ENCODE results near the gene THYN1.

The THYN1 gene

DNA sequence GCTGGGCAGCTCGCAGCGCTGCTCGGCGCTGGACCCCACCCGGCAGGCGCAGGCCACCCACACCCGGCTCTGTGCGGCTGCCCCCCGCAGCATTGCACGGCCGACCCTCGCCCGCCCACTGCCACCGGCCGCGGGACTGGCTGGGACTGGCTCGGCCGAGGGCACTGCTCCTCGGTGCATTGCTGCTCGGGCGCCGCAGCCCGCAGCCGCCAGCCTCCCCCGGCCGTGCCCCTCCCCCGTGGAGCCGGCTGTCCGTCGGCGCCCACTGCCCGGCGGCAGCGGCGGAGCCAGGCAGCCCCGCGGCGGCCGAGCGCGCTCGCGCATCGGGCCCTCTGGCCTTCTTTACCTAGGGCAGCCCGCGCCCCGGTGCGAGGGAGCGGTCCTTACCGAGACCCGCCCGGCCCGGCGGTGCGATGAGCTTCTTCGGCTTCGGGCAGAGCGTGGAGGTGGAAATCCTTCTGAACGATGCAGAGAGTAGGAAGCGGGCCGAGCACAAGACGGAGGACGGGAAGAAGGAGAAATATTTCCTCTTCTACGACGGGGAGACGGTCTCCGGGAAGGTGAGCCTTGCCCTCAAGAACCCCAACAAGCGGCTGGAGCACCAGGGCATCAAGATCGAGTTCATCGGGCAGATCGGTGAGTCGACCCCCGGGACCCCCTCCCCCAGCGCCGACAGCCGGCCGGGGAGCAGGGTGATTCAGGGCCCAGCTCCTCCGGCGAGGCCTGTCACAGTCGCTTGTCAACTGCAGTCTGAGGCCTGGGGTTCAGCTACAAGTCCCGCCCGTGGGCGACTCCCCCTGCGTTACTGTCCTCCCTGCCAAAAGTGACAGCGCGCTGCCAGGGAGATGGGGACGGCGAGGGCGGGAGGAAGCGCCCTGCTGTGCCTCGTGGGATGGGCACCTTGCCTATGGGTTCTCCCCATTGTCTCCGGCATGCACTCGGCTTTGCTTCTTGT is 28.2 kb downstream of the THYN1 start:
- H3K27ac ChIP-seq (ENCODE audit: low read depth, low read length), result peak overlapping the region; percentile 59
- peak overlapping the region; percentile 80 to 87 for H3K9ac ChIP-seq (ENCODE audit: low read depth in 1 of 2, low read length in 2 of 2)
- H3K4me3 ChIP-seq (ENCODE audit: low read depth in 1 of 2, low read length in 2 of 2), result peak overlapping the region; percentile 94 to 99
- no peaks in the 10 kb centered on the region for H3K36me3 ChIP-seq (ENCODE audit: control insufficient read depth in 1 of 2, insufficient read depth in 2 of 2, low read length in 2 of 2)
- no peaks in the 10 kb centered on the region for H3K9me3 ChIP-seq (ENCODE audit: control insufficient read depth in 1 of 2, low read length in 2 of 2)
- H3K4me1 ChIP-seq (ENCODE audit: control insufficient read depth in 1 of 2, insufficient read depth in 2 of 2, low read length in 2 of 2), result peaks cover 26 to 35% of the 10 kb centered on the region in 2 donors
- H3K27me3 ChIP-seq (ENCODE audit: control insufficient read depth in 1 of 2, insufficient read depth in 2 of 2, low read length in 2 of 2), result no peaks in the 10 kb centered on the region

DNA sequence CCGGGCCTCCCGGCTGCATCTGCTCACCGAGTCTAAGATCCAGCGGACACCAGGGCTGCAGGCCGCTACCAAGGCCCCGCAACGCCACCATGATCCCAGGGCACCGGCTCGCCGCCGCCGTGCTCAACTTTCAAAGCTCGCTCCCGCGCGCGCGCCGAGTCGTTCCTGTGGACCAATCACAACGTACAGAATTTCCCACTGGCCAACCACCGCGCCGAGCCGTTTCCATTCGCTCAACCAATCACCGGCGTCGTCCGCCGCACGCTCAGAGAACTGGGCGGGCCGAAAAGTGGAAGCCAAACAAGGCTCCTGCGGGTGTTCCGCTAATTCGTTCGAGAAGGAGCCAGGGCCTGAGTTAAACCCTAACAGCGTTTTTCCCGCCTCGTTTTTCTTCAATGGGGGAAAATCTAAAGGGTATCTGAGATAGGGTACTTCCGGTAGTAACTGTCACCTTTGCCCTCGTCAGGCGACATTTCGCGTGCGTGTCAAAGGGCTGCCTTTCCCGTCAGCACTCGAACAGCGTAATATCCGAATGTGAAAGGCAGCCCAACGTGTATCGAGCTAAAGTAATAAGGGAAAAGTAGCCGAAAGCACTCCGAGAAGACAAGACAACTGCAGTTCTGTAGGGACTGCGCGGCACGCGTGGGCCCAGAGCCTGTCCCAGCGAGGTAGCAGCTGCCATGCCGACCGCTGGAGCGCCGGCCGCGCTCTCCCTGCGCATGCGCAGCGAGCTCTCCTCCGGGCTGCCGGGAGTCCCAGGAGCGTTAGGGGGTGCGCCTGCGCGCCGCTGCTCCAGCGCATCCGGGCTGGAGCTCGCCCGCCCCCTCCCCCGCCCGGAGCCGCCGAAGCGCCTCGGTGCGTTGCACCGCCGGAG is 29.1 kb downstream of the THYN1 start, which contains the start of the genes NCAPD3 and VPS26B:
Gene NCAPD3 (minus strand): TSS at position 132 of the 874 bp plus-strand sequence. CDS start 41 bp downstream, at position 91.
Gene VPS26B (plus strand): TSS at position 836 of the 874 bp plus-strand sequence. CDS start 452 bp downstream, outside the sequence.
- no peaks in the 10 kb centered on the region for H3K9me3 ChIP-seq (ENCODE audit: control insufficient read depth in 1 of 2, low read length in 2 of 2)
- H3K27me3 ChIP-seq (ENCODE audit: control insufficient read depth in 1 of 2, insufficient read depth in 2 of 2, low read length in 2 of 2), result no peaks in the 10 kb centered on the region
- H3K36me3 ChIP-seq (ENCODE audit: control insufficient read depth in 1 of 2, insufficient read depth in 2 of 2, low read length in 2 of 2), result peaks cover 0 to 4% of the 10 kb centered on the region in 2 donors
- H3K9ac ChIP-seq (ENCODE audit: low read depth in 1 of 2, low read length in 2 of 2), result peak within 1 kb of the TSS; percentile 92 to 93
- peaks cover 26 to 35% of the 10 kb centered on the region in 2 donors for H3K4me1 ChIP-seq (ENCODE audit: control insufficient read depth in 1 of 2, insufficient read depth in 2 of 2, low read length in 2 of 2)
- peak within 1 kb of the TSS; percentile 94 to 99 for H3K4me3 ChIP-seq (ENCODE audit: low read depth in 1 of 2, low read length in 2 of 2)
- peak within 1 kb of the TSS; percentile 96 for H3K27ac ChIP-seq (ENCODE audit: low read depth, low read length)

DNA sequence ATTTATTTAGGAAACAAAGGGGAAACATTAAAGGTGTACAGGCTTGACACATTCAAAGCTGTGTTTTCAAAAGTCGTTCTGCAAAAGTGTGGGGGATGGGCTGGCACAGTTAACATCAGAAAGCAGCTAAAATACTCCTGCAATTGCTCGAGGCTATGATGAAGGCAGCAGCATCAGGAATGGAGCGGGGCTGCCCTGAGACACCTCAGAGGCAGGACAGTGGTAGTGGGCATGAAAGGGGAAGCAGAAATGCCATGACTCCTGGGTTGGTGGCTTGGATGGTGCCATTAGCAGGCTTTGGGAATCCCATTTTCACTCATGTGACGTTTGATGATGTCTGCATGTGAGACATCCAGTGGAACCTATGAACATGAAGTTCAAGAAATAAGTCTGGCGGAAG is 30.0 kb downstream of the THYN1 start:
- H3K27ac ChIP-seq (ENCODE audit: low read depth, low read length), result no peak overlapping the region
- H3K4me3 ChIP-seq (ENCODE audit: low read depth in 1 of 2, low read length in 2 of 2), result peak overlapping the region; percentile 94 to 99
- peak overlapping the region; percentile 66 to 92 for H3K9ac ChIP-seq (ENCODE audit: low read depth in 1 of 2, low read length in 2 of 2)
- no peaks in the 10 kb centered on the region for H3K9me3 ChIP-seq (ENCODE audit: control insufficient read depth in 1 of 2, low read length in 2 of 2)
- H3K27me3 ChIP-seq (ENCODE audit: control insufficient read depth in 1 of 2, insufficient read depth in 2 of 2, low read length in 2 of 2), result no peaks in the 10 kb centered on the region
- peaks cover 0 to 6% of the 10 kb centered on the region in 2 donors for H3K36me3 ChIP-seq (ENCODE audit: control insufficient read depth in 1 of 2, insufficient read depth in 2 of 2, low read length in 2 of 2)
- peaks cover 26 to 31% of the 10 kb centered on the region in 2 donors for H3K4me1 ChIP-seq (ENCODE audit: control insufficient read depth in 1 of 2, insufficient read depth in 2 of 2, low read length in 2 of 2)

DNA sequence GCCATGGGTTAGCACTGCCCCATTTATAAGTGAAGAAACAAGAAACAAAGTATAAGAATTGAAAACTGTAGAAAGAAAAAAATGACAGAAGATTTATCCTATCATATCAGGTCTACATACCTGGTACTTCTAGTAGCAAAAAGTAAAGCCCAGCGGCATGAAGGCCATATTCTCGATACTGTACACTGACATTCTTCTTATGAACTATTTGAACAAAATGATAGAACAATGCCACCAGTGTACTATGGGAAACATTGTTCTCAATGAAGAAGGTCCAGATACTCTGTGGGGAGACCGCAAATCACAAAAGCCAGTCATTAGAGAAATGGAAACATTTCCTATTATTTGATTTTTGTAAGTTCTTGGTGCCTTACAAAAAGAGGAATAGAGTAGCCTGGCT is 36.3 kb downstream of the THYN1 start:
- H3K36me3 ChIP-seq (ENCODE audit: control insufficient read depth in 1 of 2, insufficient read depth in 2 of 2, low read length in 2 of 2), result peaks cover 3 to 15% of the 10 kb centered on the region in 2 donors
- H3K4me3 ChIP-seq (ENCODE audit: low read depth in 1 of 2, low read length in 2 of 2), result no peak overlapping the region
- H3K9me3 ChIP-seq (ENCODE audit: control insufficient read depth in 1 of 2, low read length in 2 of 2), result no peaks in the 10 kb centered on the region
- H3K4me1 ChIP-seq (ENCODE audit: control insufficient read depth in 1 of 2, insufficient read depth in 2 of 2, low read length in 2 of 2), result no peaks in the 10 kb centered on the region
- no peaks in the 10 kb centered on the region for H3K27me3 ChIP-seq (ENCODE audit: control insufficient read depth in 1 of 2, insufficient read depth in 2 of 2, low read length in 2 of 2)
- H3K9ac ChIP-seq (ENCODE audit: low read depth in 1 of 2, low read length in 2 of 2), result no peak overlapping the region
- no peak overlapping the region for H3K27ac ChIP-seq (ENCODE audit: low read depth, low read length)

DNA sequence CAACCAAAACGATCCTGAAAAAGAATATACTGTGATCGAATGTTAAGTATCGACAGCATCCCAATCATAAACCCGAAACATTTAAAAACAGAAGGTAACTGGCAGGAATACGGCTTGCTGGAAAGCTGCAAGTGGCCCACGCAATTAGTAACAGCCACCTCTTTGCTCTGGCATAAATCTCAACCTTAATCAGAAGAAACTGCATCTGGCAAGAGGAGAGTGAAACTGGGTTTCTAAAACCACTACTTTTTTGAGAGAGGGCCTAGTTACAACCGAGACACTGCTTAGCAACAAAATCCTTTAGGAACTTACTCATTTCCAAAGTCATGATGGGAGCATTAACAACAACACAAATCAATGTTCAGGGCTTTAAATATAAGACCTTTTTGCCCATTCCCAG is 37.3 kb downstream of the THYN1 start:
- H3K36me3 ChIP-seq (ENCODE audit: control insufficient read depth in 1 of 2, insufficient read depth in 2 of 2, low read length in 2 of 2), result peaks cover 3 to 15% of the 10 kb centered on the region in 2 donors
- no peak overlapping the region for H3K9ac ChIP-seq (ENCODE audit: low read depth in 1 of 2, low read length in 2 of 2)
- H3K9me3 ChIP-seq (ENCODE audit: control insufficient read depth in 1 of 2, low read length in 2 of 2), result no peaks in the 10 kb centered on the region
- no peak overlapping the region for H3K27ac ChIP-seq (ENCODE audit: low read depth, low read length)
- no peaks in the 10 kb centered on the region for H3K27me3 ChIP-seq (ENCODE audit: control insufficient read depth in 1 of 2, insufficient read depth in 2 of 2, low read length in 2 of 2)
- H3K4me3 ChIP-seq (ENCODE audit: low read depth in 1 of 2, low read length in 2 of 2), result no peak overlapping the region
- H3K4me1 ChIP-seq (ENCODE audit: control insufficient read depth in 1 of 2, insufficient read depth in 2 of 2, low read length in 2 of 2), result no peaks in the 10 kb centered on the region

DNA sequence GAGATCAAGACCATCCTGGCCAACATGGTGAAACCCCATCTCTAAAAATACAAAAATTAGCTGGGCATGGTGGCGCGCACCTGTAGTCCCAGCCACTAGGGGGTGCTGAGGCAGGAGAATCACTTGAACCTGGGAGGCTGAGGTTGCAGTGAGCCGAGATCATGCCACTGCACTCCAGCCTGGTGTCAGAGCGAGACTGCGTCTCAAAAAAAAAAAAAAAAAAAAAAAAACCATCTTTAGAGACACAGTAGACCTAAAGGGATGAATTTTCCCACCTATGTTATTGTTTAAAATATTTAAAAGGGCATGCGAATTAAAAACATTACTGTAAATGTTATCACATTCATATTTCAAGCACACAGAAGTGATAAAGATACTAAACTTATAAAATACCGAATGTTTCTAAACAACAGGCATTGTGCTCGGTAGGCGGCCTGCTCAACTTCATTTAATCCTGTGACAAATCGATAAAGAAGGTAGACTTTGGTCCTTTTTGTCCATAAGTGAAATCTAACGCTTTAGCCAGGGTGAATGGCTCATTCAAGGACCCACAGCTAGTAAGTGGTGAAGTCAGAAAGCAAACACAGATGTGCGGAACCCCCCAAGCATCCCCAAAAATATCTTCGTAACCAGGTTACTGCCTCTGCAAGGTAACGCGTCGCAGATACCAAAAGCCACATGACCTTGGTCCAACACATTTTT is 45.5 kb downstream of the THYN1 start:
- Histone ChIP-seq H3K4me3 (ENCODE audit: low read depth in 1 of 2, low read length in 2 of 2) (no peak overlapping the region), H3K36me3 (ENCODE audit: control insufficient read depth in 1 of 2, insufficient read depth in 2 of 2, low read length in 2 of 2) (peaks cover 20 to 44% of the 10 kb centered on the region in 2 donors), H3K27me3 (ENCODE audit: control insufficient read depth in 1 of 2, insufficient read depth in 2 of 2, low read length in 2 of 2) (no peaks in the 10 kb centered on the region), H3K27ac (ENCODE audit: low read depth, low read length) (no peak overlapping the region), H3K9ac (ENCODE audit: low read depth in 1 of 2, low read length in 2 of 2) (no peak overlapping the region), H3K9me3 (ENCODE audit: control insufficient read depth in 1 of 2, low read length in 2 of 2) (no peaks in the 10 kb centered on the region), H3K4me1 (ENCODE audit: control insufficient read depth in 1 of 2, insufficient read depth in 2 of 2, low read length in 2 of 2) (no peaks in the 10 kb centered on the region)

DNA sequence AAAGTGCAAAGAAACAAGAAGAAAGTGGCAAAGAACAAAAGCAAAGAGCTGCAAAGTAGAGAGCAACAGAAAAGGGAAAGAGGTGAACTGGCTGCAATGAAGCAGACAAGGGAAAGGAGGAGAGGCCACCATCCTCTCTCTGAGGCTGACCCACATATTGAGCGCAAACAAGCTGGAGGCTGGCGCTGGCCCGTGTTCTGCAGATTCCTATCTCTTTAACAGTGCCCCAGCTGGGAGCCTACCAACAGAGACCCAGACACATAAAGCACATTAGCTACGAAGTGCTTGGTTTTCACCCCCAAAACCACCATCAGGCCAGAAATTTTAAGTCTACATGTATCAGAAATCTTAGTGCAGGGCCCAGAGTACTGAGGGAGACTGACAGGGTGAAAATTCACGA is 47.0 kb downstream of the THYN1 start:
- H3K4me3 ChIP-seq (ENCODE audit: low read depth in 1 of 2, low read length in 2 of 2), result no peak overlapping the region
- peaks cover 24 to 57% of the 10 kb centered on the region in 2 donors for H3K36me3 ChIP-seq (ENCODE audit: control insufficient read depth in 1 of 2, insufficient read depth in 2 of 2, low read length in 2 of 2)
- no peak overlapping the region for H3K9ac ChIP-seq (ENCODE audit: low read depth in 1 of 2, low read length in 2 of 2)
- no peak overlapping the region for H3K27ac ChIP-seq (ENCODE audit: low read depth, low read length)
- no peaks in the 10 kb centered on the region for H3K27me3 ChIP-seq (ENCODE audit: control insufficient read depth in 1 of 2, insufficient read depth in 2 of 2, low read length in 2 of 2)
- no peaks in the 10 kb centered on the region for H3K4me1 ChIP-seq (ENCODE audit: control insufficient read depth in 1 of 2, insufficient read depth in 2 of 2, low read length in 2 of 2)
- H3K9me3 ChIP-seq (ENCODE audit: control insufficient read depth in 1 of 2, low read length in 2 of 2), result no peaks in the 10 kb centered on the region

DNA sequence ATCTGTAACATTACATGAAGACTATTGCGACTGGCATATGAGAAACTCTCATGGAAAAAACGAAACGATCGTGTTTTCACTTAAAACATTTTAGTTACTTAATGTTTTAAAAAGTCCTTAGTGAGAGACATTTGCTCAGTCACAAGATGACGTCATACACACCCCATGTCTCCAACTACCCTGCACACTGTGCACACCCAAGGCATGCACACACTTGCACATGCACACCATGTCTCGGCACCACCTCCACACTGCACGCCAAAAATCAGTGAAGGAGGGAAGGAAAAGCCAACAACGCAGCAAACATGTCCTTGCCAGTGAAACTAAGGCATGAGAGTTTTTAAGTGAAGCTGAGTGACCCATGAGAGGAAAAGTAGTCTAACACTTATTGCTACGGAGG is 47.4 kb downstream of the THYN1 start:
- Histone ChIP-seq H3K27ac (ENCODE audit: low read depth, low read length) (no peak overlapping the region), H3K4me3 (ENCODE audit: low read depth in 1 of 2, low read length in 2 of 2) (no peak overlapping the region), H3K4me1 (ENCODE audit: control insufficient read depth in 1 of 2, insufficient read depth in 2 of 2, low read length in 2 of 2) (no peaks in the 10 kb centered on the region), H3K27me3 (ENCODE audit: control insufficient read depth in 1 of 2, insufficient read depth in 2 of 2, low read length in 2 of 2) (no peaks in the 10 kb centered on the region), H3K9me3 (ENCODE audit: control insufficient read depth in 1 of 2, low read length in 2 of 2) (no peaks in the 10 kb centered on the region), H3K9ac (ENCODE audit: low read depth in 1 of 2, low read length in 2 of 2) (no peak overlapping the region), H3K36me3 (ENCODE audit: control insufficient read depth in 1 of 2, insufficient read depth in 2 of 2, low read length in 2 of 2) (peaks cover 24 to 61% of the 10 kb centered on the region in 2 donors)

DNA sequence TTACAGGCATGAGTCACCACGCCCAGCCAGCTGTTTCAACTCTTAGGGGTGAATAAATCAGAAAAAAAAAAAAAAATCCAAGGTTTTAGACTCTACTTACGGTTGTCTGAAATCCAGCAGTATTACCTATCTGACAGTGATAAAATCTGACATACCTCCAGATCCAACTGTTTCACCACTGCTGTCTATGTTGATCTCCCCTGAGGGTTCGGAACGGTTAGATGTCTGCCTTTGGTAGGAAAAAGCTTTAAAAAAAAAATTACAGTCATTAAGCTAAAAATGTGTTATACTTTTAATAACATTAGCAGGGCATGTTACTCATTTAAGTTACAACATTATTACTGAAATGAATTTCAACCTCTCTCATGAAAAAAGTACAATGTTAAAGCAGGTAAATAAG is 50.5 kb downstream of the THYN1 start:
- Histone ChIP-seq H3K4me1 (ENCODE audit: control insufficient read depth in 1 of 2, insufficient read depth in 2 of 2, low read length in 2 of 2) (no peaks in the 10 kb centered on the region), H3K9me3 (ENCODE audit: control insufficient read depth in 1 of 2, low read length in 2 of 2) (no peaks in the 10 kb centered on the region), H3K4me3 (ENCODE audit: low read depth in 1 of 2, low read length in 2 of 2) (no peak overlapping the region), H3K9ac (ENCODE audit: low read depth in 1 of 2, low read length in 2 of 2) (no peak overlapping the region), H3K36me3 (ENCODE audit: control insufficient read depth in 1 of 2, insufficient read depth in 2 of 2, low read length in 2 of 2) (peaks cover 22 to 54% of the 10 kb centered on the region in 2 donors), H3K27me3 (ENCODE audit: control insufficient read depth in 1 of 2, insufficient read depth in 2 of 2, low read length in 2 of 2) (no peaks in the 10 kb centered on the region), H3K27ac (ENCODE audit: low read depth, low read length) (no peak overlapping the region)
